ENCODE results near the gene LCNL1. TPM values are rescaled to one million over a fixed set of nuclear protein-coding genes. Genes with fewer than 3 reads are reported as not detected.

Gene LCNL1
- total and polyA plus RNA-seq, 2 experiments from 2014 or later = 0.13 to 0.47 TPM

DNA sequence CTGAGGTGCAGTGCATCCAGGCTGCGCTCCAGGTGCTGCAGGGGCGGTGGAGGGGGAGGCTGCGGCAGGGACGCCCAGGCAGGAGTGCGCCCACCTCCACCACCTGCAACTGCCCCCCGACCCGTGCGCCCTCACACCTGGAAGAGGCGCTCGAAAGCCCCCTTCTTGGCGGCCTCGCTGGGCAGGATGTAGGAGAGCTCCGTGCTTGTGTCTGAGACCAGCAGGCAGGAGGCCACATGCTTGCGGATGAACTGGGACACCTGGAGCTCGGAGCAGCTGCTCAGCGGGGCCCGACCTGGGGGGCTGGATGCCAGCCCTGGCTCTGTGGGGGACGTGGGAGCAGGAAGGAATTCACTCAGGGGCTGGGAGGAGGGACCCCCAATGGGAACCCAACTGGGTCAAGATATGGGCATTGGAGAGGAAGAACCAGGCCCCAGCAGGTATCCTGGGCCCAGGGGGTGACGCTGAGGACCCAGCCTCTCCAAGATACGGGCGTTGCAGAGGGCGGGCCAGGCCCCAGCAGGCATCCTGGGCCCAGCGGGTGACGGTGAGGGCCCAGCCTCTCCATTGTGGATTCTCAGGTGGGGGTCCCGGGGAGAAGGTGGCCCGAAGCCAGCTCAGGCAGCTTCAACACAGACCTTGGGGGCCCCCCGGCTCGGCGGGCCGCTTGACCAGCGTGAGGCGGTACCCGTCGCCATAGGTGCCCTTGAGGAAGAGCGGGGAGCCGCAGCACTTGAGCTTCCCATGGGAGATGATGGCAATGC, 32.2 kb downstream of the LCNL1 start:
- no peak overlapping the region for H2AFZ ChIP-seq
- TF ChIP-seq EZH2 (IDR thresholded peaks at IDR 0.05; ENCODE audit: borderline replicate concordance) (no peak), EZH2phosphoT487 (IDR thresholded peaks at IDR 0.05; ENCODE audit: low read depth, severe bottlenecking, unreplicated experiment) (no peak), CTCF (IDR thresholded peaks at IDR 0.05; ENCODE audit: poor library complexity) (no peak)

DNA sequence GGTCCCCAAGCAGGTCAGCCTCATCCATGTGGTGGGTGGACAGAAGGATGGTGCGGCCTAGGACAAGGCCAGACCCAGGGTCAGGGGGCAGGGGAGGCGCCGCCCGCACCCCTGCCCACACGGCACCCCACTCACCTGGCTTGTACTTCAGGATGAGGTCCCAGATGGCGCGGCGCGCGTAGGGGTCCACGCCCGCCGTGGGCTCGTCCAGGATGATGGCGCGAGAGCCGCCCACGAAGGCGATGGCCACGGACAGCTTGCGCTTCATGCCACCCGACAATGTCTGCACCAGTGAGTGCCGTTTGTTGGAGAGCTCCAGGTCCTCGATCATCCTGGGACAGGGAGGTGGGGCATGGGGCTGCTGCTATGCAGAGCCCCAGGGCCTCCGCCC, 32.7 kb downstream of the LCNL1 start:
- Histone ChIP-seq H4K20me1 (ENCODE audit: insufficient read depth, poor library complexity, severe bottlenecking) (no peaks in the 10 kb centered on the region), H3K79me2 (no peaks in the 10 kb centered on the region), H3K27ac (no peak overlapping the region), H3K4me3 (no peak overlapping the region), H3K4me2 (no peak overlapping the region), H3K27me3 (no peaks in the 10 kb centered on the region), H3K9me2 (replicated peaks; ENCODE audit: insufficient read depth) (no peaks in the 10 kb centered on the region), H2AFZ (no peak overlapping the region), H3K4me1 (ENCODE audit: insufficient read depth) (no peaks in the 10 kb centered on the region), H3K36me3 (replicated peaks; ENCODE audit: insufficient read depth, low read depth) (no peaks in the 10 kb centered on the region), H3K9me3 (ENCODE audit: low read depth) (no peaks in the 10 kb centered on the region)
- TF ChIP-seq CTCF (IDR thresholded peaks at IDR 0.05; ENCODE audit: poor library complexity) (no peak), EZH2 (IDR thresholded peaks at IDR 0.05; ENCODE audit: borderline replicate concordance) (no peak), EZH2phosphoT487 (IDR thresholded peaks at IDR 0.05; ENCODE audit: low read depth, severe bottlenecking, unreplicated experiment) (no peak)
- no peak for DNase-seq (ENCODE audit: low spot score)
- WGBS (ENCODE audit: low lambda C conversion rate, missing lambda C conversion rate) = 98% methylated on average over 16 of the region's 25 CpGs

More for the DNA sequence above, 32.2 kb downstream of the LCNL1 start:
- Histone ChIP-seq H3K36me3 (replicated peaks; ENCODE audit: insufficient read depth, low read depth) (no peaks in the 10 kb centered on the region), H3K9me3 (ENCODE audit: low read depth) (no peaks in the 10 kb centered on the region), H3K4me2 (no peak overlapping the region), H3K9me2 (replicated peaks; ENCODE audit: insufficient read depth) (no peaks in the 10 kb centered on the region), H3K27me3 (no peaks in the 10 kb centered on the region), H4K20me1 (ENCODE audit: insufficient read depth, poor library complexity, severe bottlenecking) (no peaks in the 10 kb centered on the region), H3K4me3 (no peak overlapping the region), H3K4me1 (ENCODE audit: insufficient read depth) (no peaks in the 10 kb centered on the region), H3K79me2 (no peaks in the 10 kb centered on the region), H3K27ac (no peak overlapping the region)
- no peak for DNase-seq (ENCODE audit: low spot score)
- 98% methylated on average over 34 of the region's 36 CpGs for WGBS (ENCODE audit: low lambda C conversion rate, missing lambda C conversion rate)

DNA sequence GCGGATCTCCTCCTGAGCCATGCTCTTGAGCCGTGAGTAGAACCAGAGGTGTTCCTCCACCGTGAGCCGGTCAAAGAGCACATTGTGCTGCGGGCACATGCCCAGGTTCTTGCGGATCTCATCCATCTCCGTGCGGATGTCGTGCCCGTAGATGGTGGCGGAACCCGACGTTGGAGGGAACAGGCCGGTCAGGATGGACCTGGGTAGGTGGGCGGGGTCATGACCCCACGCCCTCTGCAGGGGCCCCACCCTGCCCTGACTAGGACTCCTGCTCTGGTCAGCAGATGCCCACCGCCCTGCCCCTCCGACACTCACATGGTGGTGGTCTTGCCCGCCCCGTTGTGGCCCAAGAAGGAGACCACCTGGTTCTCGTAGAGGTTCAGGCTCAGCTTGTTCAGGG, 33.2 kb downstream of the LCNL1 start:
- Histone ChIP-seq H3K79me2 (no peaks in the 10 kb centered on the region), H3K4me2 (no peak overlapping the region), H3K4me1 (ENCODE audit: insufficient read depth) (no peaks in the 10 kb centered on the region), H3K9me3 (ENCODE audit: low read depth) (no peaks in the 10 kb centered on the region), H3K27me3 (no peaks in the 10 kb centered on the region), H3K36me3 (replicated peaks; ENCODE audit: insufficient read depth, low read depth) (no peaks in the 10 kb centered on the region), H2AFZ (no peak overlapping the region), H3K9me2 (replicated peaks; ENCODE audit: insufficient read depth) (no peaks in the 10 kb centered on the region), H3K4me3 (no peak overlapping the region), H3K27ac (no peak overlapping the region), H4K20me1 (ENCODE audit: insufficient read depth, poor library complexity, severe bottlenecking) (no peaks in the 10 kb centered on the region)
- DNase-seq (ENCODE audit: low spot score) = no peak
- TF ChIP-seq EZH2phosphoT487 (IDR thresholded peaks at IDR 0.05; ENCODE audit: low read depth, severe bottlenecking, unreplicated experiment) (no peak), EZH2 (IDR thresholded peaks at IDR 0.05; ENCODE audit: borderline replicate concordance) (no peak), CTCF (IDR thresholded peaks at IDR 0.05; ENCODE audit: poor library complexity) (no peak)
- 98% methylated on average over 19 of the region's 21 CpGs for WGBS (ENCODE audit: low lambda C conversion rate, missing lambda C conversion rate)

Measured in hepatocyte (in vitro differentiated cells).